Esophagus mucosa (tissue), 1 donor: ENCODE measurements around the gene FES. TPM values are rescaled to one million over a fixed set of nuclear protein-coding genes. Genes with fewer than 3 reads are reported as not detected.
"Not testable (repeated sequence)": the region's sequence is repeated elsewhere in the genome, so short reads cannot be mapped to it uniquely, and the experiment has no call there.

ENCODE experiments used
- ATAC-seq: fragments of 200-7000 bp; cut with Tn5 transposase; one replicate; pipeline ENCODE4 v1.9.1; 2020
- total RNA-seq: library from RNA; stranded (reverse); gene quantifications from one replicate; pipeline ENCODE4 v1.2.4, GENCODE V29; 2023
- donor health status: DM: yes; HTN: yes; CAD: no.

Gene FES
- total RNA-seq, 1 donor from 2014 or later, result 3.8 TPM

DNA sequence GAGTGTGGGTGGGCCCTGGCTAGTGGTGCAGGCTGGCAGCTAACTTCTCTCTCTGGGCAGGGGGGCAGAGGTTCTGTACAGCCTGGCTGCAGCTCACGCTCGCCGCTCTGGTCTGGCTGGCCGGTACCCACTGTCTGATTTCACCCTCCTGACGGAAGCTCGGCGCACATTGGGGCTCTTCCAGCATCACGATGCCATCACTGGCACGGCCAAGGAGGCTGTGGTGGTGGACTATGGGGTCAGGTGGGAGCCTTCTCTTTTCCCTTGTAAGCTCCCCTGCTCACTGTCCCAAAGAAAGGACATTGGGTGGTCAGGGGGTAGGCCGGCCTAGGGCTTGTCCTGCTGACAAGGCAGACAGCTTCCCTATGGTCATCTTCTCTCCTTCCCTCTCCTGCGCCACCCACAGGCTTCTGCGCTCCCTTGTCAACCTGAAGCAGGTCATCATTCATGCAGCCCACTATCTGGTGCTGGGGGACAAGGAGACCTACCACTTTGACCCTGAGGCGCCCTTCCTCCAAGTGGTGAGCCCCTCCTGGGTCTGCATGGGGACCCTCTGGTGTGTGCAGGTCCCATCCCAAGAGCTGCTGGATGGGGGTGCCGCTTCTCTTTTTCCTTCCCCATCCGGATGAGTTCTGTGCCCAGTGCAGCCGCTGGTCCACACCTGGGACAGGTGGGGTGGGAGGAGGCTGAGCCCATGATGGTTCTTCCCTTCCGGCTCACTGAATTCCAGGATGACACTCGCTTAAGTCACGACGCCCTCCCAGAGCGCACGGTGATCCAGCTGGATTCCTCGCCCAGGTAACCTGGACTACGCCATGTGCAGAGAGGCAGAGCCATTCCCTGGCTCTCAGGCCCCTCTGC is 26.4 kb downstream of the FES start:
- no peak for ATAC-seq

DNA sequence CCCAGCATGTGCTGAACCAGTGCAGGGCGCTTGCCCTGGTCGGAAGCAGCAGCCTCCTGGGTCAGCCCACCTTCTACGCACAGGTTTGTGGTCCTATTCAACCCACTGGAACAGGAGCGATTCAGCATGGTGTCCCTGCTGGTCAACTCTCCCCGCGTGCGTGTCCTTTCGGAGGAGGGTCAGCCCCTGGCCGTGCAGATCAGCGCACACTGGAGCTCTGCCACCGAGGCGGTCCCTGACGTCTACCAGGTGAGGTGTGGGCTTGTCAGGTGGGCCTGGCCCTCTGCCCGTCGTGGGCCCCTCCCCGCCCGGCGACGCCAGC is 27.0 kb downstream of the FES start:
- no peak for ATAC-seq

DNA sequence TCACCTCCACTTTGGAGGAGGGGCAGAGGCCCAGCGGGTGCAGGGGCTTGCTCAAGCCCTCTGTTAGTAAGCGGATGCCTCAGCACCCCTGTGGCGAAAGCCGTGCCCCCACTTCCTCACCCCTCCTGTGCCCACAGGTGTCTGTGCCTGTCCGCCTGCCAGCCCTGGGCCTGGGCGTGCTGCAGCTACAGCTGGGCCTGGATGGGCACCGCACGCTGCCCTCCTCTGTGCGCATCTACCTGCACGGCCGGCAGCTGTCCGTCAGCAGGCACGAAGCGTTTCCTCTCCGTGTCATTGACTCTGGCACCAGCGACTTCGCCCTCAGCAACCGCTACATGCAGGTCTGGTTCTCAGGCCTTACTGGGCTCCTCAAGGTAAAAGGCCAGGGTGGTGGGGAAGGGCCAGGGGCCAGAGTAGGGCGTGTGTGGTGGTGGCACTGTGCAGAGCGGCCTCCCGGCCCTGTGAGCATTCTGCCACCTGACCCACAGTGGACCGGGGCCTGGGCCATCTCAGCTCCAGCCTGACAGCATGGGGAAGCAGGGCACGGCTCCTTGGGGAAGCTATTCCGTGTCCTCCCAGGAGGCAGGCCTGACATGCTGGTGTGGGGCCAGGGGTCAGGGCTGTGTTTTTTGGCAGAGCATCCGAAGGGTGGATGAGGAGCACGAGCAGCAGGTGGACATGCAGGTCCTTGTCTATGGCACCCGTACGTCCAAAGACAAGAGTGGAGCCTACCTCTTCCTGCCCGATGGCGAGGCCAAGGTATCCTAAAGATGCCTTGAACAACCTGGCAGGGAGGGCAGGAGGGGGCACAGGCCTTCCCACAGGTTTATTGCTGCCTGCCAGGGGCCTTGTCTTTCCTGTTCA is 27.8 kb downstream of the FES start:
- no peak for ATAC-seq

DNA sequence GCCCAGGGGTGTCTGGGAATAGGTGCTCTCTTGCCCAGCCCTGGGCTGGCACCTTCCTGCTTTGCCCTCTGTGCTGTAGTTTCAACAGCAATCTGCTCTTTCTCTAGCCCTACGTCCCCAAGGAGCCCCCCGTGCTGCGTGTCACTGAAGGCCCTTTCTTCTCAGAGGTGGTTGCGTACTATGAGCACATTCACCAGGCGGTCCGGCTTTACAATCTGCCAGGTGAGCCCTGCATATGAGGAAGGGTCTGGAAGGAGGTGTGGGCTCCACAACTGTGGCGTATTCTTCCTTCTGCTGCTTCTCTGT is 28.4 kb downstream of the FES start:
- ATAC-seq, result no peak

DNA sequence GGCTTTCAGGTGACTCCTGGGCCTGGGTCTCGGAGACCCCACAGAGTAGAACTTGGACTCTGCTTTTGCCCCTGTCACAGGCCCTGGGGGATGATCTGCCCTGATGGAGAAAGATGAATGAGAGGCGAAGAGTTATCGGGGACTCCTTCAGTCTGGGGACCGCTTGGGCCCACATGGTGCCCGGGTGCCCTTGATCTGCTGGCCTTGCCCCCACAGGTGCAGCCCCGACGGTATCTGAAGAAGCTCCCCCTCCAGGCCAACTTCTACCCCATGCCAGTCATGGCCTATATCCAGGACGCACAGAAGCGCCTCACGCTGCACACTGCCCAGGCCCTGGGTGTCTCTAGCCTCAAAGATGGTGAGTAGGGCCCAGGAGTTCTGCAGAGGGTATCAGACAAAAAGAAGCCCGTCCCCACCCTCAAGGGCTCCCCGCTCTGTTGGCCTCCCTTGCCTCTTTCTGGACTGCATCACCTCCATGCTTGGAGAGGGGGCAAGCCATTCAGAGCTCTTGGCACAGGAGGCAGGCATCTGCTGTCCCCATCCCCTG is 29.2 kb downstream of the FES start:
- ATAC-seq, result no peak

DNA sequence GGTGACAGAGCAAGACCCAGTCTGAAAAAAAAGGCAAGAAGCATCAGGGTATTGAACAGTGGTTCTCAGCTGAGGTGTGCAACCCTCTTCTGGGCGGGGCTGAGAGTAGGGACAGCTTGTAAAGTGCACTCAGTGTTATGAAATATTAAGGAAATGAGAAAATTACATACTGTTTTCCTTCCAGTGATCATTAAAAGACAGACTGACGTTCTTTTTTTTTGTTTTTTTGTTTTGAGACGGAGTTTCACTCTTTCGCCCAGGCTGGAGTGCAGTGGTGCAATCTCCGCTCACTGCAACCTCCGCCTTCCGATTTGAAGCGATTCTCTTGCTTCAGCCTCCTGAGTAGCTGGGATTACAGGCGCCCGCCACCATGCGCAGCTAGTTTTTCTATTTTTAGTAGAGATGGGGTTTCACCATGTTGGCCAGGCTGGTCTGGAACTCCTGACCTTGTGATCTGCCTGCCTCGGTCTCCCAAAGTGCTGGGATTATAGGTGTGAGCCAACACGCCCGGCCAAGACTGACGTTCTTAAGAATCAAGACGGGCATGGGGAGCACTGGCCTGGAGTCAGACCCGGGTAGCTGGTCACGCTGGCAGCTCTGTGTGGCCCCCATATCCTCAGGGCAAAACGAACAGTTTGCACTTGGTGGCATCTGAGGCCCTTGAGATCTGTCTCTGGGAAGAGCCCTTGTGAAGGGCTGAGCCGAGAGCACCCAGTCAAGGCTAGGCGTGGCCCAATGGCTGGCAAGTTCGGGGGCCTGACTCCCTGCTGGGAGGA is 30.2 kb downstream of the FES start:
- no peak for ATAC-seq

DNA sequence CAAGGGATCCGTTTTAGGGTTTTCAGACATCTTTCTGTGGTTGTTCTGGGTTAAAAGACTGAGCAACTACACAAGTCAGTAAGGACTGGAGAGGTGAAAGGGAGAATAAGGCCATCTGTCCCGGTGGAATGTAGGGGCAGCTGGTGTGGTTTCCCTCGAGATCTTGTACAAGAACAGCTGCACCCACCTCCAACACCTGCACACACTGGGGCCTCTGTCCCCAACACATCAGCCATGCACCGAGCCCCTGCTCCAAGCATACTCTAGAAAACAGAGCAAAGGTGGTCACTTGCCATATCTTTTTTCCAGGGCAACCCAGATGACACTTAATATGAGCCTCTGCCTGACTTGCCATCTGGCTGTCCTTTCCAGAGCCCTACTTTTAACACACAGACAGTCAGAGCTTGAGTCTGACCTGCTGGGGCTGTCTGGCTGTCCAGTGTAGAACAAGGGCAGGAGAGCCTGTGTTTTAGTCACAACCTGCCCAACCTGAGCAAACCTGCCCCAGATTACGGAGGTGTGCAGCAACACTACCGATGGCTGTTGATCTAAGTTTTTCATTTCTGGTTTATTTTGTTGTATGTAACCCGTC is 31.0 kb downstream of the FES start:
- ATAC-seq, result peak; percentile 65

DNA sequence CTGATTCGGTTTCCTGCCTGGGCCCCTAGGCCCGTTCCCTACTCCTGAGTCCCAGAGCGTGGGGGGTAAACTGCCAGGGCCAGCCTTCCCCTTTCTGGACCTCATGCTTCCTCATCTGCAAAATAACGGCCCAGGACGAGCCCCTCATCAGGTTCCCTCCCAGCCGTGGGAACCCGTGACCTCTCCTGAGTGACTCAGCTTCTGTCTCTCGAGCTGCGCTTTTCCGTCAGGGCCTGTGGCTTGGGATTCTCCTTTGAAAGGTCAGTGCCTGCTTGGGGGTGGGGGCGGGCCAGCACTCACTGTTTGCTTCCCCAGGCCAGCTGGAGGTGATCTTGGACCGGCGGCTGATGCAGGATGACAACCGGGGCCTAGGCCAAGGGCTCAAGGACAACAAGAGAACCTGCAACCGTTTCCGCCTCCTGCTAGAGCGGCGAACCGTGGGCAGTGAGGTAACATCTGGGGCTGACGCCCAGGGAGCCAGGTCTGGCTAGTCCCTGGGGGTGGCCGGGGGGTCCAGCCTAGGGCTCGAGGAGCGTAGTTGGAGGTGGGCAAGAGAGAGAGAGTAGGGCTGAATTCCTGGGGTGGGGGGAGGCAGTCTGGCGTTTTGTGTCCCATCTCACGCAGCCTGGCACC is 31.6 kb downstream of the FES start:
- ATAC-seq, result peak; percentile 24

DNA sequence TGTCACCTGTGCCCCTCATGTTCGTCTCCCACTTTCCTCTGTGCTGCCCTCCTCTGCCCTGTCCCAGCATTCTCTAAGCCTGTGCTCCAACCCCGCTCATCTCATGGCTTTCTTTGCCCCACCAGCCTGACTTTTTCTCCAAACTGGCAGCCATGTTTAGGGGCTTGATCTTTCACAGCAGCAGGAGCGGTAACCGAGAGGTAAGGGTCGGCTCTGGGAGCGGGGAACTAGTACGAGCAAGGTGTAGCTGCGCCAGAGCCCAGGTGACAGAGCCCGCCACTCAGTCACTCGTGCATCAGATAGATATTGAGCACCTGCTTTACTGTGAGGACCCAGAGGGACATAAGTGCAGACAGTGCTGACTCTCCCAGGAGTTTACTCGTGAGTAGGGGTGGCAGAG is 32.2 kb downstream of the FES start:
- no peak for ATAC-seq

DNA sequence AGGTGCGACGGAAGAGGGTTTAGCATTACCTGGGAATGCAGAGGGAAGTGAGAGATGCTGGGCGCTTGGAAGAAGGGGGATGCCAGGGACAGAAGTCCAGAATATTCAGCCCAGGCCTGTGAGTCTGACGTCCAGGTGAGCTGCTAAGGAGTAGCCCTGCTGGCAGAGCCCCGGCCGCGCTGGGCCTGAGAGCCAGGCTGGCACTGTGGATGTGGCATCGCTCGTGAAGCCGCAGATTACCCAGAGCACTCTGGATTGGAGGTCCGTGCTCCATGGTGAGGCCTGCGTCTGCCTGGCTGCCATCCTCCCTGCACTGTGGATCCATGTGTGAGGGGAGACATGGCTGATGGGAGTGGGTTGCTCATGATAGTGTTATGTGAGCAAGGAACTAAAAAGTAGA is 33.3 kb downstream of the FES start:
- no peak for ATAC-seq

DNA sequence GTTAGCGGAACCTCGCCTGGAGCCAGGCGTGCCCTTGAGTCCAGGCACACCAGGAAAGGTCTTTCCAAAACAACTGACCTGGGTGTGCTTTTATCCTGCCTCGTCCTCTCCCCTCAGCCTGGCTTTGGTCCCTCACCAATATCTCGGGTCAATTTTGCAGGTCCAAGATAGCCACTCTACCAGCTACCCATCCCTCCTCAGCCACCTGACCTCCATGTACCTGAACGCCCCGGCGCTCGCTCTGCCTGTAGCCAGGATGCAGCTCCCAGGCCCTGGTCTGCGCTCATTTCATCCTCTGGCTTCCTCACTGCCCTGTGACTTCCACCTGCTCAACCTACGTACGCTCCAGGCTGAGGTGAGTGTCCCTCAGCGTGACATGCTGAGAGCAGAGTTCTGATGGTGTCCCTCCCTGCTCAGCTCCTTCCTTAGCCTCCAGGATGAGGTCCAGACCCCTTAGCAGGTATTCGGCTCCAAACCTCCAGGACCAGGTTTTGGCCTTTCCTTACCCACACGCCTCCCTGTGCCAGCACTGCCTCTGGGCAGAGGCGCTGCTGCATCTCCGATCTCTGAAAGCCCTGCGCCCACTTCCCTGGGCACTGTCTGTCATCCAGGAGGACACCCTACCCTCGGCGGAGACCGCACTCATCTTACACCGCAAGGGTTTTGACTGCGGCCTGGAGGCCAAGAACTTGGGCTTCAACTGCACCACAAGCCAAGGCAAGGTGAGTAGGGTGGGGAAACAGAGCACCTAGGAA is 33.9 kb downstream of the FES start:
- no peak for ATAC-seq

DNA sequence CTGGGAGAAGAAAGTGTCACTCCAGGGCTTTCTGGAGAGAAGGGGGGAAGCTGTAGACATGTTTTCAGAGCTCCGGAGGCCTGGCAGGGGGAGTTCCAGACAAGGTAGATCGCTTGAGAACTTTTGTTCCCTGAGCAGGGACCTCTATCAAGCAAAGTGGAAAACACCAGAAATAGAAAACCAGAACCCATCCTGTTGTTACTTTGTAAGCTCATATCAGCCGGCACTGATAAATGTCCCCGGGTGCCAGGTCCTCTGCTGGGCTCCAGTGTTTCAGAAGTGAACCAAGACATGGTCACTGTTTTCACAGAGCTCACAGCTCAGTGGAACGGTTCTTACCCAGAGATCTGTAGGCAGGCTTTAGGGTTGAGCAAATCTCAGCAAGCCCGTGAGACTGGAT is 34.5 kb downstream of the FES start:
- ATAC-seq, result no peak

DNA sequence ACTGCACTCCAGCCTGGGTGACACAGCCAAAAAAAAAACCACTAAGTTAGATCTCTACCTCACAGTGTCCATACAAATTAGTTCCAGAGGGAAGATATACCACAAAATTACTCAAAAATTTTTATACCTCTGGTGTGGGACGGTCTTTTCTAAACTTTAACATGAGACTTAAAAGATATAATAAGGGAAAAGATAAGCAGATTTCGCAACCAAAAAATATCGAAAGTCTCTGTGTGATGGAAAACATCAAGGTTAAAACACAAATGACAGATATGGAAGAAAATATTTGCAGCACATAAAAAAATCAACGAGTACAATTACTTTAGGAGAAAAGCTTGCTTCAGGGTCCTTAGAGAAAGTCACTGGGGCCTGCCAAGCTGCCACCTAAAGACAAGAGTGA is 37.6 kb downstream of the FES start:
- no peak for ATAC-seq

DNA sequence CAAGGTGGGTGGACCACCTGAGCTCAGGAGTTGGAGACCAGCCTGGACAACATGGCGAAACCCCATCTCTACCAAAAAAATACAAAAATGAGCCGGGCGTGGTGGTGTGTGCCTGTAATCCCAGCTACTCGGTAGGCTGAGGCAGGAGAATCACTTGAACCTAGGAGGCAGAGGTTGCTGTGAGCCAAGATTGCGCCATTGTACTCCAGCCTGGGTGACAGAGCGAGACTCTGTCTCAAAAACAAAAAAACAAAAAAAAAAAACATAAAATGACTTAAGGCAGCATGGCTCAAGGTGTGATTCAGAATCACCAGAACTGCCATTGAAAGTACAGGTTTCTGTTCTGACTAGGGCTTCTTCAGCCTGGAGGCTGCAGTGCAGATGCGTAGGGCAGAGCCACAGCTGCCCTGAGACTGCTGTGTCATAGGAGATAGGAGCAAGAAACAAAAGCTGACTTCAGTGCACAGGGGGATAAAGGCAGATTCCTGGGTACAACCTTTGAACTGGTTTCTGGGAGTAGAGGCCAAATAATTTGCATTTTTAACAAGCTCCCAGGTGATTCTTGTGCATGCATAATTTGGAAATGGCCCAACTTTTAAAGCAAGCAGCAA is 38.5 kb downstream of the FES start:
- peak; percentile 26 for ATAC-seq

DNA sequence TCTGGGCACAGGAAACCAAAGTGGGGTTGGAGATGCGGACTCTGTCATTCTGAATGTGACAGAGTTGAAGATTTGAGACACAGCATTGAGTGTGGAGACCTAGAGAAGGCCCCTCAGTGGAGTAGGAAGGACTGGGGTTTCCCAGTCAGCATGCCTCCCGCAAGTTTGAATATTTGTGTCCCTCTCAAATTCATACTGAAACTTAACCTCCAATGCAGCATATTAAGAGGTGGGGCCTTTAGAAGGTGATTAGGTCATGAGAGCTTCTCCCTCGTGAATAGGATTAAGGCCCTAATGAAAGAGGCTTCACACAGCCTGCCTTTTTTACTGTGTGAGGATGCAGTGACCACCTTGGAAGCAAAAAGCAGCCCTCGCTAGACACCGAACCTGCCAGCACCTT is 40.1 kb downstream of the FES start:
- no peak for ATAC-seq

DNA sequence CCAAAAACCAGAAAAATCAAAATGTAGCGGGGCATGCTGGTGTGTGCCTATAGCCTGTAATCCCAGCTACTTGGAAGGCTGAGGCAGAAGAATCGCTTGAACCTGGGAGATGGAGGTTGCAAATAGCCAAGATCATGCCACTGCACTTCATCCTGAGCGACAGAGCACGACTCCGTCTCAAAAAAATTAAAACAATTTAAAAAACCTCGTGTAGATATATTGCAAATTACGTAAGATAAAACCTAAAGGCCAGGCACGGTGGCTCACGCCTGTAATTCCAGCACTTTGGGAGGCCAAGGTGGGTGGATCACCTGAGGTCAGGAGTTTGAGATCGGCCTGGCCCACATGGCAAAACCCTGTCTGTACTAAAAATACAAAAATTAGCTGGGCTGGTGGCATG is 42.5 kb downstream of the FES start:
- ATAC-seq, result not testable (repeated sequence)

DNA sequence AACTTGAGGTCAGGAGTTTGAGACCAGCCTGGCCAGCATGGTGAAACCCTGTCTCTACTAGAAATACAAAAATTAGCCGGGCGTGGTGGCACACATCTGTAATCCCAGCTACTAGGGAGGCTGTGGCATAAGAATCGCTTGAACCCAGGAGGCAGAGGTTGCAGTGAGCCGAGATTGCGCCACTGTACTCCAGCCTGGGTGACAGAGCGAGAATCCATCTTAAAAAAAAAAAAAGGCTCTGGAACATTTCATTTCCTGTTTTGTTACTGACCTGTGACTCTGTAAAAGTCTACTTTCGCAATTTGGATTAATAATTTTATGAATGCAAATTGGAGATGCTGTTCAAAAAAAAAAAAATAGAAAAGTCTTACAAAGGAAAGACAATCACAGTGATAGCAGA is 43.8 kb downstream of the FES start:
- ATAC-seq, result not testable (repeated sequence)

DNA sequence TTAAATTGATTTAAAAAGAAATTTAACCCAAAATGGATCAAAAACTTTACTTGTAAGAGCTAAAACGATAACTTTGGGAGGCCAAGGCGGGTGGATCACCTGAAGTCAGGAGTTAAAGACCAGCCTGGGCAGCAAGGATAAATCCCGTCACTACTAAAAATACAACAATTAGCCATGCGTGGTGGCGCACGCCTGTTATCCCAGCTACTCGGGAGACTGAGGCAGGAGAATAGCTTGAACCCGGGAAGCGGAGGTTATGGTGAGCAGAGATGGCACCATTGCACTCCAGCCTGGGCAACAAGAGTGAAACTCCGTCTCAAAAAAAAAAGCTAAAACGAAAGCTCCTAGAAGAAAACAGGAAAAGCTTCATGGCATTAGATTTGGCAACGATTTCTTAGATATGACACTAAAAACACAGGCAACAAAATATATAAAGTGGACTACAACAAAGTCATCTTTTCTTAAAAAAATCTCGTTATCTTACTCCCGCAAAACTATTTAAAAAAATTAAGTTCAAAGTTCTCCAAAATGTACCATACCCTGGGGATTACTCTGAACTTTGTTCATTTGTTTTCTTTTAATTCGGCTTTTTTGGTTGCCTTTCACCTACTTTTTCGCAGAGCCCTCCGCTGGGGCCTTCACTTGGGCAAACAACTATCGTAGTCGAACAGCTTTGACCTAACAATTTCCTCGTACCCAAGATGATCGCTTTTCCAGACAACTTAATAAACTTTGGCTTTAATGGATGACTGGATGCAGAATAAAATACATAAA is 45.1 kb downstream of the FES start:
- no peak for ATAC-seq

DNA sequence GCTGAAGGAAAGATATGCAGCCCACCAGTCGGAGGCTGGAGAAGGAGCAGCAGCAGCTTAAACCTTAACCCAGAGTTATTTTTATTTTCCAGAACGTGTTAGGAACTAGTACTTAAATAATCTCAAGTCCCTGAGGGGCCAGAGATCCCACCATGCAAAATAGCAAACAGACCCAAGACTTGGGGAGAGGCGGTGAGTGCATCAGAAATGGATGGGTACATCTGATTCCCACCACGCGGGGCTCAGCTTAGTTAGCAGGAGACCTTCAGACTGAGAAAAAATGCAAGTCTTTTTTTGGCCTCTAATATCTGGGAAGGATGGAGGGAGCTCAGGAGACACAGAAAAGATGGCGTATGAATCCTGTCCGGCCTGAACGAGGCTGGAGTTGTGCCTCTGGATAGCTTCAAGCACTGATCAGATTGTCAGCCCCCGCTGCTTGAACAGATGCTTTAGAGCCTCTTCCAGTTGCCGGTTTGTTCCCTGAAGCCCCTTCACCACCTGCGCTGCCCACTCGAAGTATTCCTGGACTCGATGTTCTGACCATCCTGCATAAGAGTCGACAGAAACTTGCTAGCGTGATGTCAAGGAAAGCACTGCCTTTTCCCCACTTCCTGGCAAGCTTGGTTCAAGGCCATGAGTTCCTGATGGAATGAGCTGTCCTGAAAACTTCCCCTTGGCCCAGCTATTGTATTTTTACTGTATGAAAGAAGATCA is 46.7 kb downstream of the FES start:
- ATAC-seq, result no peak

DNA sequence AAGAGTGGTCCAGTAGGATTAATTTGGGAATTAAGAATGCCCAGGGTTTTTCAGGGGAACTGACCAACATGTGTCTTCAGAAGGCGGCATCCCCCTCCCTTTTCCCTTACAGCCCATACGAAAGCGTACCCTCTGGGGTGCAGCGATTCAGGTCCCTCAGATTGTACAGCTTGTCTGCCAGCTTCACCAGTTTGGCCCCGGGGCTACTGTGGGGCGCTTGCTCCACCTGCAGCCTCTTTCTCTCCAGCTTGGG is 47.2 kb downstream of the FES start:
- ATAC-seq, result no peak
